ENCODE data around the gene UBE2D1. TPM values are rescaled to one million over a fixed set of nuclear protein-coding genes. Genes with fewer than 3 reads are reported as not detected.

UBE2D1 gene
- total and polyA plus RNA-seq, 2 of the 4 experiments (the other 2 are of a cell fraction), result 9.1 to 9.7 TPM

DNA sequence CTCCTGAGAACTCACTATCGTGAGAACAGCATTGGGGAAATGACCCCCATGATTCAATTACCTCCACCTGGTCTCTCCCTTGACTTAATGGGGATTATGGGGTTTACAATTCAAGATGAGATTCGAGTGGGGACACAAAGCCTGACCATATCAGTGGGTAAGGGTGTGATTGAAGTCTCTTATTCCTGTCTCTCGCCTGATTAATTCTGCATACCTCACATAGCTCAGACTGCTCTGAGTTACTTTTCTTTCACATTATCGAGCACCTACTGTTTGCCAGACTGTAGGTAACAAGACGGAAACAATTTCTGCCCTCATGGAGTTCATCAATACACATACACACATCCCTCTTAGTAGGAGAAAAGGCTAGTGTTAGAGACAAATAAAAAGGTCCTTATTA is 40.8 kb upstream of the UBE2D1 start:
- Histone ChIP-seq H3K36me3 (ENCODE audit: control insufficient read depth, insufficient read depth, low read length) (no peaks in the 10 kb centered on the region), H4K8ac (ENCODE audit: low read depth in 2 of 2, low read length in 2 of 2) (no peak overlapping the region), H2BK15ac (ENCODE audit: low read depth, low read length) (no peak overlapping the region), H2BK5ac (ENCODE audit: low read depth, low read length, poor library complexity, severe bottlenecking) (no peak overlapping the region), H3K23ac (ENCODE audit: low read depth, low read length) (no peak overlapping the region), H3K27ac (ENCODE audit: insufficient read depth, low read length) (no peak overlapping the region), H4K91ac (ENCODE audit: insufficient read depth, low read depth, low read length) (no peak overlapping the region), H3K14ac (replicated peaks; ENCODE audit: low read depth, low read length) (no peak overlapping the region), H3K27me3 (ENCODE audit: control insufficient read depth, insufficient read depth, low read length) (no peaks in the 10 kb centered on the region), H2BK20ac (ENCODE audit: low read depth, low read length) (no peak overlapping the region), H3K4me3 (ENCODE audit: insufficient read depth, low read depth, low read length) (no peak overlapping the region), H3K79me1 (ENCODE audit: low read depth in 1 of 2, low read length in 2 of 2) (no peaks in the 10 kb centered on the region), H3K9ac (ENCODE audit: low read depth, low read length) (no peak overlapping the region), H3K9me1 (ENCODE audit: insufficient read depth, low read length) (no peaks in the 10 kb centered on the region), H3K4me2 (ENCODE audit: low read depth, low read length) (no peak overlapping the region), H2AK5ac (ENCODE audit: low read depth, low read length) (no peak overlapping the region), H3K18ac (ENCODE audit: low read depth, low read length) (no peak overlapping the region), H2AK9ac (replicated peaks; ENCODE audit: low read depth, low read length, poor library complexity) (no peak overlapping the region), H2AFZ (replicated peaks; ENCODE audit: low read length, poor library complexity) (no peak overlapping the region), H4K20me1 (ENCODE audit: insufficient read depth, low read length) (no peaks in the 10 kb centered on the region), H3K56ac (ENCODE audit: extremely low read depth, insufficient read depth, low read length) (no peak overlapping the region), H3K9me3 (ENCODE audit: control insufficient read depth, insufficient read depth, low read length) (no peaks in the 10 kb centered on the region), H4K5ac (ENCODE audit: low read depth, low read length) (no peak overlapping the region), H3K4ac (ENCODE audit: low read depth, low read length) (no peak overlapping the region), H3K4me1 (ENCODE audit: control insufficient read depth, insufficient read depth, low read length) (no peaks in the 10 kb centered on the region), H2BK120ac (ENCODE audit: low read depth, low read length) (no peak overlapping the region)
- WGBS, 2 experiments (ENCODE audit: extremely low coverage in 2 of 2, insufficient read length in 1 of 2), result no CpG with 5 or more reads among the region's 5 CpGs
- BruUV-seq (replicated peaks), result no TSS peak
- in situ Hi-C loops (cut with MboI; ENCODE audit: low sequenced_read_pairs) (no loop called here), dilution Hi-C loops (cut with HindIII; ENCODE audit: low sequenced_read_pairs, unreplicated experiment) (no loop called here), intact Hi-C loops (cut with micrococcal nuclease) (no loop called here)
- ATAC-seq (ENCODE audit: low read depth) (no peak), DNase-seq (no peak)
- POLR2A ChIA-PET (ENCODE audit: unreplicated experiment), result no interaction called here
- no peak for TF ChIP-seq MAZ (IDR thresholded peaks at IDR 0.05; ENCODE audit: borderline replicate concordance, low read depth, low read length)
- no peak for TF ChIP-seq POLR2A (IDR thresholded peaks at IDR 0.05; ENCODE audit: low read depth, low read length)
- no peak for TF ChIP-seq RFX5 (IDR thresholded peaks at IDR 0.05; ENCODE audit: low read depth, low read length)
- CTCF ChIA-PET, result no interaction called here
